B cell (primary cell): ENCODE data around the gene TBCEL.

Experiments
- CTCF ChIP-seq: fragments of 200-600 bp; IDR thresholded peaks from one replicate; pipeline ENCODE4 v1.8.0; 2022; ENCODE audit warnings: antibody characterized with exemption, mild to moderate bottlenecking
- EZH2 ChIP-seq: IDR thresholded peaks from 2 replicates; pipeline ENCODE4 v1.6.1; 2012; ENCODE audit warnings: borderline replicate concordance, low read depth, mild to moderate bottlenecking, moderate library complexity, low read length; ENCODE audit not compliant: insufficient read depth, poor library complexity, severe bottlenecking

DNA sequence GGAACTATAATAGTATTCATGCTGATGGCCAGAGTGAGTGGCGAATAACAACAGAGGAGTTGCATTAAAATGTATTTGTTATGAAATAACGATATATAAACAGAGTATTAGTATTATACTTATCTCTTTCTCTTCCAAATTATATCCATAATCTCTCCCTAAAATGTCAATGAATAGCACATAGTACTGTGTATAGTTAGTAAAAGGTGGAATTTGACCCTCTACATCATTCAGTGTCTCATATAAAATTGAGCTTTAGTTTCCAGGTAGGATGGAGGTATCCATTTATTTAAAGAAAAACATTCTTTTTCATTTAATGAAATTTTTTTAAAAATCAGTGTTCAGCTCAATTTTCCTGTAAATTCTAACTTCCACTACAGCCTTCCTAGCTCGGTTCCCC is 42.7 kb downstream of the TBCEL start:
- no peak for TF ChIP-seq CTCF
- no peak for TF ChIP-seq EZH2
